Inflammatory macrophage treated with lipopolysaccharide for 1 hour (primary cell): ENCODE data around the gene PLRG1.
A peak's percentile ranks its signal among the peaks of the same experiment; 100 is the strongest.
"Not testable (repeated sequence)": the region's sequence is repeated elsewhere in the genome, so short reads cannot be mapped to it uniquely, and the experiment has no call there.

ENCODE experiments used
- DNase-seq, 2 donors: peaks; one replicate each; pipeline ENCODE4 v3.0.0-alpha.2; 2020 to 2022

Gene PLRG1

GRCh38 chr4:154549894-154550790, at the start of gene PLRG1:
TSS of gene PLRG1 (minus strand) at chr4:154550400. CDS start at chr4:154550308, 92 bp downstream.
- peak; percentile 93 to 98 for DNase-seq

GRCh38 chr4:154597798-154598774, 47.9 kb upstream of the PLRG1 start:
- DNase-seq, result no peak

- not testable (repeated sequence) for DNase-seq
These were observed 47.1 kb upstream of the PLRG1 start for GRCh38 chr4:154597281-154597680.

GRCh38 chr4:154595807-154596206, 45.6 kb upstream of the PLRG1 start:
- DNase-seq, result no peak

- not testable (repeated sequence) for DNase-seq
These were observed 44.1 kb upstream of the PLRG1 start for GRCh38 chr4:154594343-154594742.

GRCh38 chr4:154593868-154594267, 43.7 kb upstream of the PLRG1 start:
- DNase-seq, result no peak

- DNase-seq, result no peak
These were observed 41.7 kb upstream of the PLRG1 start for GRCh38 chr4:154591890-154592289.

GRCh38 chr4:154590329-154591006, 40.3 kb upstream of the PLRG1 start, which contains the start of gene FGA:
TSS of gene FGA (minus strand) at chr4:154590742. CDS start at chr4:154590687, 55 bp downstream.
- no peak for DNase-seq

- DNase-seq, result no peak
These were observed 39.3 kb upstream of the PLRG1 start for GRCh38 chr4:154589296-154590197.

- no peak for DNase-seq
These were observed 38.0 kb upstream of the PLRG1 start for GRCh38 chr4:154588198-154588597.

- no peak for DNase-seq
These were observed 36.3 kb upstream of the PLRG1 start for GRCh38 chr4:154586296-154587033.

GRCh38 chr4:154585369-154586018, 35.3 kb upstream of the PLRG1 start:
- DNase-seq, result no peak

GRCh38 chr4:154584259-154584658, 34.1 kb upstream of the PLRG1 start:
- no peak for DNase-seq

- DNase-seq, result no peak
These were observed 33.5 kb upstream of the PLRG1 start for GRCh38 chr4:154583677-154584076.

GRCh38 chr4:154583230-154583629, 33.0 kb upstream of the PLRG1 start:
- no peak for DNase-seq

GRCh38 chr4:154582723-154583122, 32.5 kb upstream of the PLRG1 start:
- no peak for DNase-seq

GRCh38 chr4:154579927-154580326, 29.7 kb upstream of the PLRG1 start:
- DNase-seq, result no peak

GRCh38 chr4:154578919-154579318, 28.7 kb upstream of the PLRG1 start:
- no peak for DNase-seq

- no peak for DNase-seq
These were observed 27.1 kb upstream of the PLRG1 start for GRCh38 chr4:154577324-154577723.

- no peak for DNase-seq
These were observed 24.1 kb upstream of the PLRG1 start for GRCh38 chr4:154574311-154574710.
